Keratinocyte (primary cell): ENCODE data around the gene SMC1B.
"Not testable (repeated sequence)": the region's sequence is repeated elsewhere in the genome, so short reads cannot be mapped to it uniquely, and the experiment has no call there.

Source experiments
- EZH2 ChIP-seq: IDR thresholded peaks from one replicate; pipeline ENCODE4 v1.6.1; 2012; ENCODE audit warnings: inconsistent platforms, mild to moderate bottlenecking, low read length, moderate library complexity
- TF ChIP-seq, protein P1 (sequence below), 3 experiments: IDR thresholded peaks in 1 of 3; conservative IDR thresholded peaks in 1 of 3; optimal IDR thresholded peaks in 1 of 3; 2 replicates in 2 of 3; 3 replicates in 1 of 3; pipeline versions ENCODE3 to v1.5.1; 2011; ENCODE audit warnings: low read length in 3 of 3, mild to moderate bottlenecking in 3 of 3, moderate library complexity in 2 of 3, control low read depth in 1 of 3, inconsistent platforms in 1 of 3; ENCODE audit not compliant: insufficient read depth in 2 of 3; ENCODE audit errors: extremely low read depth in 1 of 3

DNA sequence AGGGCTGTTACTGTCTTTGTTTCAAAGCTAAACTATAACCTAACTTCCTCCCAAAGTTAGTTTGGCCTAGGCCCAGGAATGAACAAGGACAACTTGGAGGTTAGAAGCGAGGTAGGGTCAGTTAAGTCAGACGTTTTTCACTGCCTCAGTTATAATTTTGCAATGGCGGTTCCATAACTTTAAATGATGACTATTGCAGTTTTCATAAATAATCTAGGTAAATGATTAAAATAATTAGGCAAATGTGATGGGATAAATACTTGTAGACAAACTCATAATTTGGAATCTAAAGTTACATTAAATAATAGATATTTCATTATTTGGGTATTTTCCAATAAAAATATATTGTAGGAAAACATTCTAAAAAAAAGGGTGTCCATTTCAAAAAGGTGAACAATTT, 39.8 kb downstream of the SMC1B start:
- TF ChIP-seq, protein P1, sequence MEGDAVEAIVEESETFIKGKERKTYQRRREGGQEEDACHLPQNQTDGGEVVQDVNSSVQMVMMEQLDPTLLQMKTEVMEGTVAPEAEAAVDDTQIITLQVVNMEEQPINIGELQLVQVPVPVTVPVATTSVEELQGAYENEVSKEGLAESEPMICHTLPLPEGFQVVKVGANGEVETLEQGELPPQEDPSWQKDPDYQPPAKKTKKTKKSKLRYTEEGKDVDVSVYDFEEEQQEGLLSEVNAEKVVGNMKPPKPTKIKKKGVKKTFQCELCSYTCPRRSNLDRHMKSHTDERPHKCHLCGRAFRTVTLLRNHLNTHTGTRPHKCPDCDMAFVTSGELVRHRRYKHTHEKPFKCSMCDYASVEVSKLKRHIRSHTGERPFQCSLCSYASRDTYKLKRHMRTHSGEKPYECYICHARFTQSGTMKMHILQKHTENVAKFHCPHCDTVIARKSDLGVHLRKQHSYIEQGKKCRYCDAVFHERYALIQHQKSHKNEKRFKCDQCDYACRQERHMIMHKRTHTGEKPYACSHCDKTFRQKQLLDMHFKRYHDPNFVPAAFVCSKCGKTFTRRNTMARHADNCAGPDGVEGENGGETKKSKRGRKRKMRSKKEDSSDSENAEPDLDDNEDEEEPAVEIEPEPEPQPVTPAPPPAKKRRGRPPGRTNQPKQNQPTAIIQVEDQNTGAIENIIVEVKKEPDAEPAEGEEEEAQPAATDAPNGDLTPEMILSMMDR (optimal IDR thresholded peaks at IDR 0.05 in 1 of 3, IDR thresholded peaks at IDR 0.05 in 1 of 3, conservative IDR thresholded peaks at IDR 0.05 in 1 of 3; ENCODE audit: extremely low read depth in 1 of 3, insufficient read depth in 2 of 3, low read length in 3 of 3) = not testable (repeated sequence)
- TF ChIP-seq EZH2 = not testable (repeated sequence)
